Measurements from ENCODE around the gene ZNF24.
A peak's percentile ranks its signal among the peaks of the same experiment; 100 is the strongest.

- no peak for TF ChIP-seq CTCF (conservative IDR thresholded peaks at IDR 0.05; ENCODE audit: low read depth in 2 of 2)
- no peak for TF ChIP-seq EZH2 (IDR thresholded peaks at IDR 0.05; ENCODE audit: low read depth, unreplicated experiment)
- no peak for TF ChIP-seq POLR2AphosphoS5 (IDR thresholded peaks at IDR 0.05; ENCODE audit: low read depth)
- no peak for TF ChIP-seq EZH2phosphoT487 (IDR thresholded peaks at IDR 0.05; ENCODE audit: unreplicated experiment)
- no peak for TF ChIP-seq NANOG (IDR thresholded peaks at IDR 0.05; ENCODE audit: borderline replicate concordance)
- TF ChIP-seq JUNB (IDR thresholded peaks at IDR 0.05; ENCODE audit: unreplicated experiment) = no peak
- TF ChIP-seq CREB1 (CRISPR knock-in tag; IDR thresholded peaks at IDR 0.05; ENCODE audit: low read depth) = no peak
- no peak for TF ChIP-seq ZNF331 (CRISPR knock-in tag; IDR thresholded peaks at IDR 0.05; ENCODE audit: low read depth)
- TF ChIP-seq REST (IDR thresholded peaks at IDR 0.05; ENCODE audit: unreplicated experiment) = no peak
- no peak for TF ChIP-seq ZNF114 (CRISPR knock-in tag; IDR thresholded peaks at IDR 0.05)
- TF ChIP-seq STAT1 (IDR thresholded peaks at IDR 0.05; ENCODE audit: unreplicated experiment) = no peak
- 0 out of 2 replicates have a peak, but pooled peaks have one; percentile 15 for TF ChIP-seq ZNF462 (CRISPR knock-in tag; IDR thresholded peaks at IDR 0.05)
Observed at GRCh38 chr18:35326695-35327387, 17.4 kb downstream of the ZNF24 start.
